ENCODE measurements around the gene PSMA1.

PSMA1 gene

DNA sequence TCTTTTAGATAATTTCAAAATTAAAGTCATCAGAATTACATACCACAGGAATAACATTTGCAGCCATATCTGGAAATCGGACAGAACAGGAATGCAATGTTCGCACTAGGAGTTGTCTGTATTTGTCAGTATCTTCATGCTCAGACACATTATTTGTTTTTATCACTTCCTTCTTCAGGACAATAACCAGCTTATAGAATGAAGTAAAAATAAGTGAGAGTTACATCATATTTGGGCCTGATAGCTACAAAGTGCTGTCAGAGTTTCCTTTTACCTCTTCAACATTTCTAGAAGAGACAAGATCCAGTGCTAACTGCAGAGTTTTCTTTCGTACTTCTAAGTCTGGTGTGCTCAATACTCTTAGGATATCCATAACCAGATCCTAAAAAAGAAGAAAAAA, 39.5 kb downstream of the PSMA1 start:
- TF ChIP-seq, protein P1, sequence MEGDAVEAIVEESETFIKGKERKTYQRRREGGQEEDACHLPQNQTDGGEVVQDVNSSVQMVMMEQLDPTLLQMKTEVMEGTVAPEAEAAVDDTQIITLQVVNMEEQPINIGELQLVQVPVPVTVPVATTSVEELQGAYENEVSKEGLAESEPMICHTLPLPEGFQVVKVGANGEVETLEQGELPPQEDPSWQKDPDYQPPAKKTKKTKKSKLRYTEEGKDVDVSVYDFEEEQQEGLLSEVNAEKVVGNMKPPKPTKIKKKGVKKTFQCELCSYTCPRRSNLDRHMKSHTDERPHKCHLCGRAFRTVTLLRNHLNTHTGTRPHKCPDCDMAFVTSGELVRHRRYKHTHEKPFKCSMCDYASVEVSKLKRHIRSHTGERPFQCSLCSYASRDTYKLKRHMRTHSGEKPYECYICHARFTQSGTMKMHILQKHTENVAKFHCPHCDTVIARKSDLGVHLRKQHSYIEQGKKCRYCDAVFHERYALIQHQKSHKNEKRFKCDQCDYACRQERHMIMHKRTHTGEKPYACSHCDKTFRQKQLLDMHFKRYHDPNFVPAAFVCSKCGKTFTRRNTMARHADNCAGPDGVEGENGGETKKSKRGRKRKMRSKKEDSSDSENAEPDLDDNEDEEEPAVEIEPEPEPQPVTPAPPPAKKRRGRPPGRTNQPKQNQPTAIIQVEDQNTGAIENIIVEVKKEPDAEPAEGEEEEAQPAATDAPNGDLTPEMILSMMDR (IDR thresholded peaks at IDR 0.05; ENCODE audit: insufficient read depth, missing control alignments): no peak
- DNase-seq (ENCODE audit: insufficient read length, low spot score): no peak
- no peak for FAIRE-seq

DNA sequence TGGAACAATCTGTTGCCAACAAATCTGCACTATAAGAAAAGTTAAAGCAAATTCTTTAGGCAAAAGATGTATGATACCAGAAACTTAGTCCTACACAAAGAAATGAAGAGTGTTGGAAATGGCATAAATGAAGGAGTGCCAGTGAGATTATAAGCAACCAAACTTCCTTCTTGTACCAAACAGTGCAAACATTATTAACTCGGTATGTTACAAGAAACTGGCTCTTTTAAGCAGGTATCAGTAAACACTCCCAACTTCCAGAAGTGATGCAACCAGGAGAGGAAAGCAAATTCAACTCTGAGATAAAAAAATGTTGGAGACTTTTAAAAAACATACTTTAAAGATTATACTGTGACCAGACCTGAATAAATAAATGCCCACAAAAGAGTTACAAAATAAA, 49.1 kb downstream of the PSMA1 start:
- DNase-seq (ENCODE audit: insufficient read length, low spot score) (no peak), FAIRE-seq (no peak)
- TF ChIP-seq, protein P1 (IDR thresholded peaks at IDR 0.05; ENCODE audit: insufficient read depth, missing control alignments): no peak

DNA sequence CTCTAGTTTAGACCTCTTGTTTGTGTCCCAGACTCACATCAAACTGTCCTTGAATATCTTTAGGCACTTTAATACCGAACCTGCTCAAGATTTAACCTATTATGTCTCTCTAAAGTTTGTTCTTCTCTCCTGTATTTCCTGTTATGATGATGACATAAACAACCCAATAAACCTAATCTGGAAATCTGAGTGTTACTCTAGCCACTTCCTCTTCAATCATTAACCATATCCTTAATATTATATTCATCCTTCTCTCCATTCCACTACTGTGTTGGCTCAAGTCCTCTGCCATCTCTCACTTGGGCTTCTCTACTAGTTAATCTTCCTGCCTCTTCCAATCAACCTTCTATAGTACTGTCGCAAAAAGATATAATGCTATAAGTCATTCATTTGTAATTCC, 56.6 kb downstream of the PSMA1 start:
- TF ChIP-seq, protein P1 (IDR thresholded peaks at IDR 0.05; ENCODE audit: insufficient read depth, missing control alignments): no peak
- DNase-seq (ENCODE audit: insufficient read length, low spot score) (no peak), FAIRE-seq (no peak)

DNA sequence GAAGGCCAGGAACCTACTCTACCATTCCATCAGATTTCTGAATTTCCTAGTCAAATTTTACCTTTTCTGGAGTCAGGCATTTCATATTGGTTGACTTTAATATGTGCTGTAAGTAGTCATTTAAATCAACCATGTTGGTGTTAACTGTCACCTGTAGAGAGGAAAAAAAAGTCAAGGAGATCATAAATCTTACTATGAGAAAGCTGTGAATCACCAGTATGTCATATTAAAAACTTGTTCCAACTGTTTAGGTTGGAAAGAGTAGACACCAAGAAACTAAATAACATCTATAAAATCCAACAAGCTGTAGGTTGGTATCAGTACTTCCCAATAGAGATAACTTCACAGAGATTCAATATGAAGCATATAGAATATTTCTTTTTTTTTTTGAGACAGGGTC, 60.0 kb downstream of the PSMA1 start:
- DNase-seq (ENCODE audit: insufficient read length, low spot score) (no peak), FAIRE-seq (no peak)
- TF ChIP-seq, protein P1 (IDR thresholded peaks at IDR 0.05; ENCODE audit: insufficient read depth, missing control alignments): no peak

DNA sequence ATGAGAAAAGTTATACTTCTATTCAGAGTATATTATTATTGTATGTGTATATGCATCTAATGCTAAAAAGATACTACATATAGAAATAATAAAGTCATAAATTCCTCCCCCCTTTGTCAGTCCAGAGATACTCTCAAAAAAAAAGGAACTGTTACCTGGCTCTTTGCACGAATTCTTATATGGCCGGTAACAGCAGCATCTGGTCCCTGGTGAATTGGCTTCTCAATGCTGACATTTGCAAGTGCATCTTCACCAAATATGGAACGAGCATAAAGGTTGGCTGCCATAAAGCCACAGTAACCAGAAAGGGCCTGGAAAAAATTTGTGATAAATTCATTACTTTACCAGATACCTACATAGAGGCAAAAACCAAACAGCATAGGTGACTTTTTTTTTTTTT, 61.8 kb downstream of the PSMA1 start:
- no peak for FAIRE-seq
- TF ChIP-seq, protein P1 (IDR thresholded peaks at IDR 0.05; ENCODE audit: insufficient read depth, missing control alignments): no peak

GRCh38 chr11:14455648-14456430, 64.3 kb downstream of the PSMA1 start:
- no peak for FAIRE-seq
- DNase-seq (ENCODE audit: insufficient read length, low spot score): no peak
- TF ChIP-seq, protein P1 (IDR thresholded peaks at IDR 0.05; ENCODE audit: insufficient read depth, missing control alignments): no peak

More for the DNA sequence above, 61.8 kb downstream of the PSMA1 start:
- no peak for DNase-seq (ENCODE audit: insufficient read length, low spot score)
